AG04449 (cell line): ENCODE measurements around the gene RASGEF1C.

Source experiments
- CTCF ChIA-PET: fragments of 350-600 bp; formaldehyde crosslinking; extraction: SDS; loops from one replicate; lab custom pipeline; 2021; ENCODE audit warnings: antibody characterized with exemption; lab: Yijun Ruan, JAX
- POLR2A ChIA-PET: fragments of 400-600, 350-600 bp; formaldehyde crosslinking; extraction: SDS; loops from one replicate; lab custom pipeline; 2020; ENCODE audit warnings: antibody characterized with exemption, inconsistent platforms; lab: Yijun Ruan, JAX
- DNase-seq: peaks from one replicate; pipeline ENCODE4 v3.0.0-alpha.2; 2010; ENCODE audit warnings: low read depth, low spot score
- H3K4me3 ChIP-seq: 2 replicates; pipeline ENCODE4 v1.5.1; 2011; ENCODE audit warnings: low read depth, mild to moderate bottlenecking, control low read depth, low read length
- CTCF ChIP-seq: IDR thresholded peaks from one replicate; pipeline ENCODE4 v1.5.1; 2011; ENCODE audit warnings: mild to moderate bottlenecking, moderate library complexity, low read length, control low read depth, inconsistent platforms; ENCODE audit not compliant: insufficient read depth; ENCODE audit errors: missing control alignments

The RASGEF1C gene

DNA sequence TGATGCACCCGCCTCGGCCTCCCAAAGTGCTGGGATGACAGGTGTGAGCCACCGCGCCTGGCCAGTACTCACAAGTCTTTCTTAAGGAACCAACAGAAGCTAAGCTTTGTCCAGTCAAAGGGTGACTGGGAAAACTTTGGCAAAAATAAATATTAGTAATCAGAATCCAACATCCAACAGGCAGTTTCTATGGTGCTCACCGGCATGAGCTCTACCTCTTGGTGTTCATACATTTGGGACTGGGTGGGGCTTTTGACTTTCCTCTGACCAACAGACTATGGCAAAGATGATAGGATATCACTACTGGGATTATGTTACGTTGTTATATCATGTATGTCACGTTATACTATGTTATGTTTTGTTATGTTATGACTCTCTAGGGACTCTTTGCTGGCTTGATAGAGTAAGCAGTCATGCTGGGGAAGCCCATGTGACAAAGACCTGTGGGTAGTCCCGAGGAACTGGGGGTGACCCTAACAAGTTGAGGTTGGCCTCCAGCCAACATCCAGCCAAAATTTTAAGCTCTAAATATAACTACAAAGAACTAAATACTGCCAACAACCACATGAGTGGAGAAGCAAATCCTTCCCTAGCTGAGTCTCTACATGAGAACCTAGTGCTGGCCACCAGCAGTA is 6.0 kb downstream of the RASGEF1C start:
- CTCF ChIA-PET, result interaction anchor here (1.3 kb wide), 1 partner anchor 268 kb away, joined by 4 read pairs; no protein-coding TSS in a partner anchor
- no peak for DNase-seq
- no peak overlapping the region for H3K4me3 ChIP-seq
- no peak for TF ChIP-seq CTCF
- POLR2A ChIA-PET, result no interaction called here

GRCh38 chr5:180201051-180201987 is 7.7 kb downstream of the RASGEF1C start:
- ChIA-PET POLR2A (no interaction called here), CTCF (interaction anchor here (1.3 kb wide), 1 partner anchor 270 kb away, joined by 4 read pairs; no protein-coding TSS in a partner anchor)
- no peak for TF ChIP-seq CTCF
- no peak for DNase-seq
- no peak overlapping the region for H3K4me3 ChIP-seq

DNA sequence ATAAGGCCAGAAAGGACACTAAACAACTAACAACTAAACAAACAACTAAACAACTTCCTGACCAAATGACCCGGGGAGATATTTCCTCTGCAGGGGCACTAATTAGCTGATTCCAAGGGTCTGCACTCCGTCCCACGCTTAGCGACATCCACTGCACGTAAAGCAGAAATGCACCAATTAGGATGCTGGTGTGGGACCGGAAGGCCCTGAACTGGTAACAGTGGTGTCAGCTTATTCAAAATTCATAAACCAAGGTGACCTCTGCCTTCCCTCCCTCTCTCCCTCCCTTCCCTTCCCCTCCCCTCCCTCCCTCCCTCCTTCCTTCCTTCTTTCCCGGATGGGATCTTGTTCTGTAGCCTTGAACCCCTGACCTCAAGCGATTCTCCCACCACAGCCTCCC is 9.6 kb downstream of the RASGEF1C start:
- TF ChIP-seq CTCF, result no peak
- ChIA-PET CTCF (interaction anchor here (1.9 kb wide), 1 partner anchor 9 kb away, joined by 6 read pairs; the partner anchor contains the start of gene RASGEF1C), POLR2A (interaction anchor here (0.7 kb wide), 1 partner anchor 49 kb away, joined by 3 read pairs; no protein-coding TSS in a partner anchor)

DNA sequence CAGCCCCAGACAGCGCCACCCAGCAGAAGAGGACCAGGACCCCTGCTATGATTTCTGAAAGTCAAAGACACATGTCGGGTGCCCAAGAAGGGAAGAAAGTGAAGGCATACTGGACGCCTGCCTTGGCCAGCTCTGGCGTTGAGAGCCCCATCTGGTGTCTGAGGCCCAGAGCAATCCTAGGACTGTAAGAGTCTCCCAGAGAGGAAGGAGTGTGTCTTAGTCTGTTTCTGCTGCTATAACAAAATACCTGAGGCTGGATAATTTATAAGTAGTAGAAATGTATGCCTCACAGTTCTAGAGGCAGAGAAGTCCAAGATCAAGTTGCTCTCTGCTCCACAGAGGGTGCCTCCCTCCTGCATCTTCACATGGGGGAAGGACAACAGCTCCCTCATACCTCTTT is 10.8 kb downstream of the RASGEF1C start:
- ChIA-PET POLR2A (no interaction called here), CTCF (interaction anchor here (1.9 kb wide), 1 partner anchor 10 kb away, joined by 6 read pairs; the partner anchor contains the start of gene RASGEF1C)
- no peak overlapping the region for H3K4me3 ChIP-seq
- TF ChIP-seq CTCF, result no peak
- DNase-seq, result no peak

More for the DNA sequence above, 9.6 kb downstream of the RASGEF1C start:
- no peak overlapping the region for H3K4me3 ChIP-seq
- DNase-seq, result no peak

DNA sequence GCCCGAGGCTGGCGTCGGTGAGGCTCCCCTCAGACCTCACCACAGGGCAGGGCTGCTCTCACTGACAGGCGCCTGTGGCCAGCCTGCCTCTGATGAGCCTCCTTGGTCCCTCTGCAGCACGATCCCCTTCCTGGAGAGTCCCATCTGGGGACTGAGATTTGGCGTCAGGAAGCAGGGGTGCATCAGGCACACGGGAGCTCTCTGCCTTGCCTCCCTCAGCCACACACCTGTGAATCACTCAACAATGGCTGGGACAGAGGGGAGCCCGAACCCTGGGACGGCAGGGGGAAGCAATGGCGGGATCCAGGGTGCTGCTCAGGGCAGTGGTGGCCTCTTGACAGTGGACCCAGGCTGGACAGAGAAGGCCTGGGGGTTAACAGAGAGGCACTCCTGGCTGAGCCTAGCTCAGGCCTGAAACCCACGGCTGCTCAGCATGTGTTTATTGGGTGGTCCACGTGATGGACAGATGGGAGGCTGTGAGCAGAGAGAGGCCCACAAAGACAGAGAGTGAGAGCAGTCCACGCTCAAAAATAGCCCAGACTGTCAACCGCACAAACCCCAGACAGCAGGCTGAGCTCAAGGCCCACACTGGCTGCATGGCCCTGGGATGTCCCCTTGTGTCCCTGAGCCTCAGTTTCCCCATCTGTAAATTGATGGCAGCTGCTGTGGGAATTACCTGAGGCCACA is 11.9 kb downstream of the RASGEF1C start:
- no peak for DNase-seq
- ChIA-PET POLR2A (no interaction called here), CTCF (no interaction called here)
- TF ChIP-seq CTCF, result no peak
- H3K4me3 ChIP-seq, result no peak overlapping the region
